Osteocyte (in vitro differentiated cells): ENCODE results near the gene PCDH15. TPM values are rescaled to one million over a fixed set of nuclear protein-coding genes. Genes with fewer than 3 reads are reported as not detected.

Experiments used
- DNase-seq: peaks from one replicate; pipeline ENCODE4 v3.0.0; 2021; ENCODE audit warnings: mixed read lengths; ENCODE audit not compliant: unreplicated experiment; ENCODE audit errors: extremely low spot score
- H3K27ac Mint-ChIP-seq: one replicate; pipeline ENCODE4 v1.8.0; 2021; ENCODE audit warnings: mild to moderate bottlenecking, mixed read lengths; ENCODE audit not compliant: unreplicated experiment
- H3K27me3 Mint-ChIP-seq: one replicate; pipeline ENCODE4 v1.8.0; 2021; ENCODE audit warnings: mixed read lengths; ENCODE audit not compliant: unreplicated experiment
- H3K36me3 Mint-ChIP-seq: one replicate; pipeline ENCODE4 v1.8.0; 2021; ENCODE audit warnings: mixed read lengths; ENCODE audit not compliant: unreplicated experiment
- H3K4me1 Mint-ChIP-seq: one replicate; pipeline ENCODE4 v1.8.0; 2021; ENCODE audit warnings: mixed read lengths; ENCODE audit not compliant: unreplicated experiment
- H3K4me3 Mint-ChIP-seq: one replicate; pipeline ENCODE4 v1.8.0; 2021; ENCODE audit warnings: mild to moderate bottlenecking, moderate library complexity, mixed read lengths; ENCODE audit not compliant: unreplicated experiment
- H3K9me3 Mint-ChIP-seq: one replicate; pipeline ENCODE4 v1.8.0; 2021; ENCODE audit warnings: mixed read lengths; ENCODE audit not compliant: unreplicated experiment
- CTCF ChIP-seq: fragments of 200-600 bp; sonication (generic); IDR thresholded peaks from 2 replicates; pipeline ENCODE4 v1.5.0; 2021; ENCODE audit warnings: antibody characterized with exemption, mild to moderate bottlenecking, moderate library complexity
- total RNA-seq: library from RNA; stranded (reverse); gene quantifications from 2 replicates; pipeline ENCODE4 v1.2.1, GENCODE V29; 2021

PCDH15 gene
- total RNA-seq, 1 donor from 2014 or later, result 2.6 TPM

GRCh38 chr10:53983431-53983830 is 817.6 kb downstream of the PCDH15 start:
- no peak for DNase-seq
- Mint-ChIP-seq H3K27me3 (no peaks in the 10 kb centered on the region), H3K9me3 (peaks cover 15% of the 10 kb centered on the region), H3K36me3 (no peaks in the 10 kb centered on the region), H3K4me3 (no peak overlapping the region), H3K4me1 (no peaks in the 10 kb centered on the region), H3K27ac (no peak overlapping the region)
- no peak for TF ChIP-seq CTCF

- Mint-ChIP-seq H3K36me3 (no peaks in the 10 kb centered on the region), H3K27ac (no peak overlapping the region), H3K9me3 (peaks cover 20% of the 10 kb centered on the region), H3K27me3 (no peaks in the 10 kb centered on the region), H3K4me3 (no peak overlapping the region), H3K4me1 (no peaks in the 10 kb centered on the region)
- no peak for TF ChIP-seq CTCF
- DNase-seq, result no peak
Measured at GRCh38 chr10:53980210-53980609, 820.8 kb downstream of the PCDH15 start.

GRCh38 chr10:53978301-53978700 is 822.7 kb downstream of the PCDH15 start:
- Mint-ChIP-seq H3K4me1 (no peaks in the 10 kb centered on the region), H3K36me3 (no peaks in the 10 kb centered on the region), H3K9me3 (peaks cover 20% of the 10 kb centered on the region), H3K27ac (no peak overlapping the region), H3K4me3 (no peak overlapping the region), H3K27me3 (no peaks in the 10 kb centered on the region)
- DNase-seq, result no peak
- no peak for TF ChIP-seq CTCF

- H3K9me3 Mint-ChIP-seq, result peaks cover 20% of the 10 kb centered on the region
- TF ChIP-seq CTCF, result no peak
- no peaks in the 10 kb centered on the region for H3K4me1 Mint-ChIP-seq
- no peaks in the 10 kb centered on the region for H3K27me3 Mint-ChIP-seq
- no peaks in the 10 kb centered on the region for H3K36me3 Mint-ChIP-seq
- H3K27ac Mint-ChIP-seq, result no peak overlapping the region
- no peak for DNase-seq
- H3K4me3 Mint-ChIP-seq, result no peak overlapping the region
Measured at GRCh38 chr10:53977267-53977666, 823.8 kb downstream of the PCDH15 start.

- Mint-ChIP-seq H3K4me3 (no peak overlapping the region), H3K27ac (no peak overlapping the region), H3K9me3 (no peaks in the 10 kb centered on the region), H3K4me1 (no peaks in the 10 kb centered on the region), H3K27me3 (no peaks in the 10 kb centered on the region), H3K36me3 (no peaks in the 10 kb centered on the region)
- no peak for DNase-seq
- TF ChIP-seq CTCF, result no peak
Measured at GRCh38 chr10:53957401-53957800, 843.6 kb downstream of the PCDH15 start.
